Loucy (cell line): ENCODE data around the gene HASPIN.

Experiments
- CTCF ChIP-seq: fragments of 200-600 bp; sonication (generic); conservative IDR thresholded peaks from 2 replicates; pipeline ENCODE4 v1.5.1; 2014; ENCODE audit warnings: mild to moderate bottlenecking, antibody characterized with exemption, low read length
- EZH2phosphoT487 ChIP-seq: fragments of 200-600 bp; IDR thresholded peaks from 2 replicates; pipeline ENCODE4 v1.6.1; 2018; ENCODE audit warnings: antibody characterized with exemption, mild to moderate bottlenecking, moderate library complexity, borderline replicate concordance

DNA sequence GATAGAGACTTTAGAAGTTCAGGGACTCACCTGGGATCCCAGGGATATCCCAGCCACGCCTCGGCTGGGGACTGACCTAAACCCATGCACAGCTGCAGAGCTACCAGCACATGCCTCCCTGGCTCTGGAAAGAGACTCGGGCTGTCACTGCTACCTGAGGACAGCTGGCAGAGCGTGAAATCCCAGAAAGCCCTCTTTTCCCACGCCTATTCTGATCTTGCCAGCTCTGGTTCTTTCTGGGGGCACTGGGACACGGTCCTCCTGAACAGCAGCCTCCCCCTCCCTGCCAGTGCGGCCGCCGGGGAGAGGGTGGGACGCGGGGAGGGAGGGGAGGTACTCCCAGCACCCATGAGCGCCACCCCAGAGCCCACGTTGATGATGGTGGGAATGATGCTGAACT is 38.5 kb upstream of the HASPIN start:
- no peak for TF ChIP-seq CTCF
- TF ChIP-seq EZH2phosphoT487 = no peak
